HG03095 (cell line): Measurements from ENCODE around the gene SMPD2.

Experiments used
- ATAC-seq: cut with Tn5 transposase; IDR thresholded peaks from one replicate; pipeline ENCODE4 v1.9.1; 2021; ENCODE audit warnings: moderate library complexity; ENCODE audit not compliant: unreplicated experiment

Gene SMPD2

GRCh38 chr6:109440331-109441068, at the start of gene SMPD2, which contains the start of gene PPIL6:
TSS of gene SMPD2 (plus strand) at chr6:109440724. CDS start at chr6:109441122, 398 bp downstream.
TSS of gene PPIL6 (minus strand) at chr6:109440628. CDS start at chr6:109440590, 38 bp downstream.
- ATAC-seq, result peak; percentile 89

- no peak for ATAC-seq
Measured at GRCh38 chr6:109393157-109393885, 47.2 kb upstream of the SMPD2 start.

- ATAC-seq, result no peak
Measured at GRCh38 chr6:109393886-109394281, 46.6 kb upstream of the SMPD2 start.

GRCh38 chr6:109396046-109396718, 44.3 kb upstream of the SMPD2 start:
- no peak for ATAC-seq

- no peak for ATAC-seq
Measured at GRCh38 chr6:109397020-109397419, 43.5 kb upstream of the SMPD2 start.

- ATAC-seq, result no peak
Measured at GRCh38 chr6:109406196-109406595, 34.3 kb upstream of the SMPD2 start.

GRCh38 chr6:109411034-109411433, 29.5 kb upstream of the SMPD2 start:
- no peak for ATAC-seq

- ATAC-seq, result no peak
Measured at GRCh38 chr6:109417646-109418045, 22.9 kb upstream of the SMPD2 start.

GRCh38 chr6:109420751-109421150, 19.8 kb upstream of the SMPD2 start:
- ATAC-seq, result no peak

- no peak for ATAC-seq
Measured at GRCh38 chr6:109421184-109421583, 19.3 kb upstream of the SMPD2 start.

GRCh38 chr6:109424946-109425345, 15.6 kb upstream of the SMPD2 start:
- no peak for ATAC-seq

GRCh38 chr6:109428889-109429477, 11.5 kb upstream of the SMPD2 start:
- no peak for ATAC-seq

GRCh38 chr6:109429496-109429895, 11.0 kb upstream of the SMPD2 start:
- ATAC-seq, result no peak

GRCh38 chr6:109434456-109434855, 6.1 kb upstream of the SMPD2 start:
- ATAC-seq, result no peak

GRCh38 chr6:109436041-109436440, 4.5 kb upstream of the SMPD2 start:
- ATAC-seq, result no peak

- no peak for ATAC-seq
Measured at GRCh38 chr6:109441069-109441816, 719 bp downstream of the SMPD2 start.

GRCh38 chr6:109442393-109442924, 1.9 kb downstream of the SMPD2 start:
- ATAC-seq, result no peak

GRCh38 chr6:109443425-109443950, 3.0 kb downstream of the SMPD2 start:
- ATAC-seq, result no peak

- ATAC-seq, result no peak
Measured at GRCh38 chr6:109445382-109445781, 4.9 kb downstream of the SMPD2 start.

GRCh38 chr6:109446072-109446471, 5.5 kb downstream of the SMPD2 start:
- no peak for ATAC-seq
